Progenitor cell of endocrine pancreas (in vitro differentiated cells): ENCODE results near the gene BPIFB6. TPM values are rescaled to one million over a fixed set of nuclear protein-coding genes. Genes with fewer than 3 reads are reported as not detected.

Source experiments
- DNase-seq: peaks from one replicate; pipeline ENCODE4 v3.0.0; 2021; ENCODE audit warnings: low spot score; ENCODE audit not compliant: unreplicated experiment
- H3K27ac Mint-ChIP-seq: 2 replicates; pipeline ENCODE4 v1.8.0; 2021; ENCODE audit warnings: mild to moderate bottlenecking, moderate library complexity, mixed read lengths
- H3K27me3 Mint-ChIP-seq: 2 replicates; pipeline ENCODE4 v1.8.0; 2021; ENCODE audit warnings: mixed read lengths
- H3K36me3 Mint-ChIP-seq: 2 replicates; pipeline ENCODE4 v1.8.0; 2022; ENCODE audit warnings: mixed read lengths; ENCODE audit not compliant: insufficient read depth
- H3K4me1 Mint-ChIP-seq: 2 replicates; pipeline ENCODE4 v1.8.0; 2021; ENCODE audit warnings: low read depth, mixed read lengths
- H3K4me3 Mint-ChIP-seq: 2 replicates; pipeline ENCODE4 v1.8.0; 2021; ENCODE audit warnings: low read depth, mild to moderate bottlenecking, moderate library complexity, mixed read lengths
- H3K9me3 Mint-ChIP-seq: 2 replicates; pipeline ENCODE4 v1.8.0; 2021; ENCODE audit warnings: low read depth, mixed read lengths
- CTCF ChIP-seq: fragments of 200-600 bp; sonication (generic); IDR thresholded peaks from one replicate; pipeline ENCODE4 v1.5.0; 2021; ENCODE audit warnings: antibody characterized with exemption, mild to moderate bottlenecking; ENCODE audit not compliant: unreplicated experiment
- total RNA-seq: library from RNA; stranded (reverse); gene quantifications from 2 replicates; pipeline ENCODE4 v1.2.1, GENCODE V29; 2021

The BPIFB6 gene
- total RNA-seq, 1 donor from 2014 or later = not detected

DNA sequence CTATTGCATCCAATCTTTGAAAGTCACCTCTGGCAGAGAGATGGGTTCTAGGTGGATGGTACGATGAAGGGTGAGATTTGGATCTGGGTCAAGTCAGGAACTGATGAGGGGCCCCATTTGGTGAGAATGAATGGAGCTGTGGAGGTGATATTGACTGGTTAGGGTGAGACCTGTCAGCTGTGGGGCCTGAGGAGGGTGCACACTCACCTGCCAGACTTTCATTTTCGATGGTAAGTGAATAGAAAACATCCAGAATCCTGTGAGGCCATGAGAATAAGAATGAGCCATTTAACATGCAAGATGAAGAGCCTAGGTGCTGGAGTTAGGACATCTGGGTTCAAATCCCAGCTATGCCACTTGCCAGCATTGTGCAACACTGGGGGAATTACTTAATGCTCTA is 34.0 kb upstream of the BPIFB6 start:
- Mint-ChIP-seq H3K4me1 (no peaks in the 10 kb centered on the region), H3K27ac (no peak overlapping the region), H3K9me3 (peaks cover 9% of the 10 kb centered on the region), H3K36me3 (no peaks in the 10 kb centered on the region), H3K4me3 (no peak overlapping the region), H3K27me3 (peaks cover 3% of the 10 kb centered on the region)
- TF ChIP-seq CTCF = no peak
- no peak for DNase-seq

- DNase-seq = no peak
- Mint-ChIP-seq H3K27me3 (peaks cover 3% of the 10 kb centered on the region), H3K27ac (no peak overlapping the region)
Observed at GRCh38 chr20:32999603-33000250, 31.7 kb upstream of the BPIFB6 start.

DNA sequence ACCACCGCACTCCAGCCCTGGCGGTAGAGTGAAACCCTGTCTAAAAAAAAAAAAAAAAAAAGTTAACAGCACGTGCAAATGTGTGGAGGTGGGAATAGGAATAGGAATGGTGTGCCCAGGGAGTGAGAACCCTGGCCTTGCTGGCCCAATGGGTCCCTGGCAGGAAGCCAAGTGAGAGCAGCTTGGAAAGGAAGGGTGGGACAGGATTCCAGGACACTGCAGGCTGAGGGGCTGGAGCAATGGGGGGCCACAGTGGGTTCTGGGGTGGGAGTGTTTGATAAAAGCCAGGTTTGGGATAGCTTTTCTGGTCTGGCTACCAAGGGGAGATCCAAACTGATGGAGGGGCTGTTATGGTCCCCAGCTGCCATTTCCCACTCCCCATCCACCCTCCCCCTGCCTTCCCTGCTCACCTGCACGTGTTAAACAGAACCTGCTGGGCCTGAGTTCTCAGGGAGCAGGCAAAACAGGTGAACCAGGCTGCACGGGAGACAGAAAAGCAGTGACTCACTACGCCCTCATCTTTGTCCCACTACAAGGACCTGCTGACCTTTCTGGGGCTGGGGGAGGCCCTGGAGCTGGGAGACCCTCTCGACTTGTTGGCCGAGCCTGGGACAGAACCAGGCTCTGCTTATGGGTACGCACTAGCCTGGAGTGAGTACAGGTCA is 30.5 kb upstream of the BPIFB6 start:
- Mint-ChIP-seq H3K4me1 (no peaks in the 10 kb centered on the region), H3K4me3 (no peak overlapping the region), H3K27me3 (peaks cover 3% of the 10 kb centered on the region), H3K36me3 (no peaks in the 10 kb centered on the region), H3K9me3 (peaks cover 4% of the 10 kb centered on the region), H3K27ac (no peak overlapping the region)
- TF ChIP-seq CTCF = no peak
- no peak for DNase-seq

More at GRCh38 chr20:32999603-33000250, 31.7 kb upstream of the BPIFB6 start:
- Mint-ChIP-seq H3K4me1 (no peaks in the 10 kb centered on the region), H3K36me3 (no peaks in the 10 kb centered on the region), H3K9me3 (peaks cover 8% of the 10 kb centered on the region), H3K4me3 (no peak overlapping the region)
- no peak for TF ChIP-seq CTCF

GRCh38 chr20:33002087-33002808 is 29.2 kb upstream of the BPIFB6 start:
- H3K9me3 Mint-ChIP-seq = peaks cover 4% of the 10 kb centered on the region
- H3K27ac Mint-ChIP-seq = no peak overlapping the region

More at GRCh38 chr20:33002087-33002808, 29.2 kb upstream of the BPIFB6 start:
- Mint-ChIP-seq H3K27me3 (peaks cover 3% of the 10 kb centered on the region), H3K4me1 (no peaks in the 10 kb centered on the region), H3K36me3 (no peaks in the 10 kb centered on the region), H3K4me3 (no peak overlapping the region)
- no peak for DNase-seq
- no peak for TF ChIP-seq CTCF
